Activated CD4-positive, CD25-positive, alpha-beta regulatory T cell treated with anti-CD3 and anti-CD28 coated beads, Interleukin-2, amount 50 U/mL, for 72 hours (primary cell): ENCODE results near the gene RFX3.

Experiments used
- DNase-seq: peaks from one replicate; pipeline ENCODE4 v3.0.0; 2021

The RFX3 gene

GRCh38 chr9:3525836-3526164, at the start of gene RFX3:
Gene RFX3, minus strand, starts transcription at chr9:3526001. Its CDS starts 130,413 bp downstream, at chr9:3395588.
- peak; percentile 91 for DNase-seq

- DNase-seq: no peak
Measured at GRCh38 chr9:3571500-3571899, 45.7 kb upstream of the RFX3 start.

DNA sequence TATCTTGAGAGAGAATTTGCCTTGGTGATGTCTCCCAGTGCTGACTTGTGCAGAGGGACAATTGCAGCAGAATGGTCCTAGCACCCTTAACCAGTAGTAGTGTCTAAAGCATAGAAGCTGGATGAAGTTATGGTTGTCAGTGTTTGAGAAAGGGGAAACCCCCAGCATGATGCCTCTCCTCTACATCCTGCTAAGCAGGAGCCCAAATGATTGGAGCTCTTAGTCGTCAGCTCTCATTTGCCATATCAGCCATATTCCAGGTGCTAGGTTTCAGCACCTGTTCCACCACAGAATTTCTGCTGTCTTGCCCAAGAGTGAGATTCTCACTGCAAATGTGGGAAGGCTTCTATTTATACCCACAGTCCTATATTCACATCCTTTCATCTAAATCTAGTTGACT, 43.7 kb upstream of the RFX3 start:
- no peak for DNase-seq

DNA sequence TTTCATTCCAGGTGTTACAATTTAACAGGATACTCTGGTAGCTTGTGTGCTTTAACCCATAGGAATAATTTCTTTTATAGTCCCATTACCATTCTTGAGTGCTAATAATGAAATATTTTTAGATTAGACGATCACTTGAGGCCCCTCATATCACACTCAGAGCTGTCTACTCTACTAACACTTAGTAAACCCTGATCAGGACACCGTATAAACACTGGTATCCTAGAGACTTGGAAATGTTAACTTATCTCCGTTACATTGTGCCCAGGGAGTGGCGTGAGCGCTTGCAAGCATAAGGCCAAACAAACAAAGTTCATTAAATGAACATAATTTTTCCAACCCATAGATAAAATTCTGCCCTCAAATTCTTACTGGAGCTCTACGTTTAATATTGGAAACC, 42.2 kb upstream of the RFX3 start:
- no peak for DNase-seq

- no peak for DNase-seq
Measured at GRCh38 chr9:3553076-3553765, 27.4 kb upstream of the RFX3 start.

GRCh38 chr9:3549225-3549624, 23.4 kb upstream of the RFX3 start:
- DNase-seq: no peak

DNA sequence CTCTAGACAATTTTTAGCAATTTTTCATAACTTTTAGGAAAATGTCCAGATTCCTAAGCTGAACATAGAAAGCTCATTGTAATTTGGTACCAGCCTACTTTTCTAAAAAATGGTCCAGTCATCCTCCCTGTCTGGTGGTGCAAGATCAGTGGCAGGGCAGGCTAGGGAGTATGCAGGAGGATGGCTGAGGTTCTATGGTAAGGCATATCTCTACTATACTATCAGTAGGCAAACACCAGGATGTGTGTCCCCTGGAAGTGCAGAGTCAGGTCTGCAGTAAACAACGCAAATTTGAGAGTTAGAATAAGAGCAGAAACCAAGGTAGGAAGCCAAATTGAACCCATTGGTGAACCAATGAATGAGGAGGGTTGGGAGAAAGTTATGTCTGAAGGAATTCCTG, 22.8 kb upstream of the RFX3 start:
- no peak for DNase-seq

DNA sequence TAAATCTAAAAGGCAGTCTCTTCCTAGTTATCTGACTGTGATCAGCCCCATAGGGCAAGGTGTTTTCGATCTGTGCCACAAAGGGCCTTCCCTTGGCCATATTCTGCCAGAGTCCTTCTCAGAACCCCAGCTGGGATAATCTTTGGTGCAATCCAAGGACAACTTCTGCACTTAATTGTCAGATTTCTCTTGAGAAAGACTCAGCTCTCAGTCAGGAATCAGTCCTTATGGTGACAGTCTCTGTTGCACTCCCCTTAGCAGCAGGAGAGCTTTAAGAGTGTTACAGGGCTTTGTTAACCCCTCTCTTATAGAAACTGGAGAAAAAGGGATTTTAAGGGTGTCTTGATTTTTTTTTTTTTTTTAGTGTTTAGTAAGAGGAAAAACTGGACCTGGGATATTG, 15.4 kb upstream of the RFX3 start:
- no peak for DNase-seq

DNA sequence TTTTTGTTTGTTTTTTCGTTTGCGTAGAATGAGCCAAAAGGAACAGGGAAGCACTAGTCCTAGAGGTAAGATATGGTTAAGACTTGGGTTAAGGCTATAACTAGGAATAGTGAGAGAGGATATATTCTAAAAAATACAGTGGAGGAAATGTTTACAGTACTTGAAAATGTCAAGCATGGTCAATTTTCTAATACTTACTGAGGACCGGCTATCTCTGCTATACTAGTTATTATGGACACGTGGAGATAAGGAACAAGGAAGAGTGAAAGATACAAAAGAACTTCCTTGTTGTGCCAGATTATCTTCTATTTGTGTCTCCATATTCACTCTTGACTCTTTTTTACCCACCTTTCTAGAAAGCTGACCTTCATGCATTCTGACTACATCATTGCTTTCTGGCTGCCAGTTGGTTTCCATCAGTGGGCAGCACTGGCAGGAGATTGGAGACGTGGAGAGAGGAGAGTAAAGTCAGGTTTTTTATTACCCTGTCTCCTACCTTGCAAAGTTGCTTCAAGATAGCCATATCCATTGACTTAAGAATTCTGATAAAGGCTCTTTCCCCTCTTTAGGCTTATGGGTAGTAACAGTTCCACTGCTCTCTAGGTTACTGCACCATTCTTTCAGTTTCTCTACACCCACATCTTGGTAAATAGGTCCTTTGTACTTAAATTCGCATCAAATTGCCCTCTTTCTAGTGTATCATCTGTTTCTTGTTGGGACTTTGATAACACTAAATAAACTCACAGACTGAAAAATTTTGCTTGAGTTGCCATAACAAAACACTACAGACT, 9.0 kb upstream of the RFX3 start:
- DNase-seq: no peak

DNA sequence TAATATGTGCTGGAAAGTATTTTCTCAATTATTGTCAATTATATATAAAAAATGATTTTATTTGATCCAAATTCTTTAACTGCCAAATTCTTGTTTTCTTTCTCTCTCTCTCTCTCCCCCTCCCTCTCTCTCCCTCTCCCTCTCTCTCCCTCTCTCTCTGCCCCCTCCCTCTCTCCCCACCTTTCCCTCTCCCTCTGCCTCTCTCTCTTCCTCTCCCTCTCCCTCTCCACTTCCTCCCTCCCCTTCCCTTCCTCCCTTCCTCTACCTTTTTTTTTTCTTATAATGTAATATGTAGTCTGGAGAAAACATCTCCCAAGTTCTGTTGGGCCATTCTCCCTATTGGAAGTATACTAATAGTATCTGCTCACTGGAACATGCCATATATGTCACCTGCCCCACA, 6.4 kb upstream of the RFX3 start:
- DNase-seq: no peak

DNA sequence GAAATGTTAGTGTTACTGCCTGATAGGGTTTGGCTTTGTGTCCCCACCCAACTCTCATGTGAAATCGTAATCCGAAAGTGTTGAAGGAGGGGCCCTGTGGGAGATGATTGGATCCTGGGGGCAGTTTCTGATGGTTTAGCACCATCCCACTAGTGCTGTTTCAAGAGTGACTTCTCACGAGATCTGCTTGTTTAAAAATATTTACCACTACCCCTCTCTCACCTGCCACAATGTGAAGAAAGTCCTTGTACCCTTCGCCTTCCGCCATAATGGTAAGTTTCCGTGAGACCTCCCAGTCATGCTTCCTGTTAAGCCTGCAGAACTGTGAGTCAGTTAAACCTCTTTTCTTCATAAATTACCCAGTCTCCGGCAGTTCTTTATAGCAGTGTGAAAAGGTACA, 2.6 kb upstream of the RFX3 start:
- DNase-seq: peak; percentile 50

DNA sequence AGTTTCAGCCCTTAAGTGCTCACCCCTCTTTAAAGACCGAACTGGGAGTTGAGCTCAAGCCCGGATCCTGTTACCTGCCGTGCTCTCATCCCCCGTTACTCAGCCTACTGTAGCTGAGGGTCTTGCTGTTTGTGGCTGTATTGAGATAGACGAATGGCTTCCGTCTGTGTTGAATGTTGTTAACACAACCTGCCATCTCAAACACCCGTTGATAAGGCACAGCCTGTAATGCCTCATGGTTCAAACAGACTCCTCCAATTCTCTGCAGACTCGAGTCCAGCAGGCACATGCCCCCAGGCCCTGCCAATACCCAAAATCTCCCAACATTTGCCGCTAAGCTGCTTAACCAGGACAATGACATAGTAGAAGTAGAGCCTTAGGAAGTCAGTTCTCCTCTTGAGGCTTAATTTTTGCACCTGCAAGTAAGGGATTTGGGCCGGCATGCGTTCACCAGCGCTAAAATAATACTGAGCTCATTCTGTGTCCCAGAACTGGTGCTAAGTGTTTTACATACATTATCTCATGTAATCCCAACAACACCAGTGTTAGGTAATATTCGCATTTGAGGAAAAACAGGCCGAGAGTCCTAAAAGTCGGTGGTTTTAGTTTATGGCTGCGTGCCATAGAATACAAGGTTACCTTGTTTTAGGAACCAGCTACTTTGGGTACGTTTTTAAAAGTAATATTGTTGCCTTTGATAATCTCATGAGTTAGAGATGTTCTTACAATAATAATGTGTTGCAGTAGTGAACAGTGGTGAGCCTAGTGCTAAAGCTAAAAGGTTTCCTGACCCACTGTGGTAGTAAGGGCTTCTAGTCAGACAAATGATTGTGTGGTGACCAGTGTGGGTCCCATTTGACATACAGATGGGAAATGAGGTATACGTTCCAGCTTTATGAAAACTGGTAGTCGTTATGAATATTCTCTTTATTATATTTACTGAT, 1.5 kb upstream of the RFX3 start:
- no peak for DNase-seq

DNA sequence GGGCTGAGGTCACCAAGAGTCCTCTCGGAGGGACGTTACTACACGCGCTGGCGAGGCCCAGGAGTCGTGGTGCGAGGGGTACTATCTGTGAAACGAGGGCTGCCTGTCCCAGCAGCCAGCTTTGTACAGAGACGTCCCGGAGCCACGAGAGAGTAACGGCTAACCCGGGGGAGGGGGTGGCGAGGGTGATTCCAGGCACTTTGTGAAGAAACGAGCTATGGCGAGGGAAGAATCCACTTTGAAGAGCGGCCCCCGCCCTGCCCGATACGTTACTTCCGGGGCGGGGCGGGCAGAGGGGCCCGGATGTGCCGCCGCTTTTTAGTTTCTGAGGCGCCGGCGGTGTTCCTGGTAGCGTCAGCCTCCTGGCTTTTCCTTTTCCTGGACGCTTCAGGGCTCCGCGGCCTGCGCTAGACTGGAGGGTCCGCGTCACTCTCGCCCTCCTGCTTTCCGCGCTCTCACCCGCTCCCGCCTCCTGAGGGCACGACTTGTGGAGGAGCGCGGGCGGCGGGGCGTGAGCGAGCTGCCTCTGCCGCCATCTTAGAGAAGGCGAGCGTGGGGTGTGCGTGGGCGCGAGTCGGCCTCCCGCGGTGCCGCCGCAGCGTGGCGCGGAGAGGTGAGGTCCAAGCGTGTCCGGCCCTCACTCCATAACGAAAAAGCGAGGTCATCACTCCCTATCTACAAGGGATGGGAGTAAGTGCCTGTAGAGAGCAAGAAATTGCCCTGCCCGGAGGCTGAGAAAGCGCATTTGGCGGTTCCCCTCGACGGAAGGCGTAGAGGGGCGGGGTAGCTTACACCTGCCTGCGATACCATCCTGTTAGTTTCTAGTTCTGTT, 580 bp upstream of the RFX3 start:
- DNase-seq: peak; percentile 88

GRCh38 chr9:3525096-3525835, 535 bp downstream of the RFX3 start:
- peak; percentile 42 for DNase-seq

GRCh38 chr9:3521966-3522365, 3.8 kb downstream of the RFX3 start:
- DNase-seq: no peak

DNA sequence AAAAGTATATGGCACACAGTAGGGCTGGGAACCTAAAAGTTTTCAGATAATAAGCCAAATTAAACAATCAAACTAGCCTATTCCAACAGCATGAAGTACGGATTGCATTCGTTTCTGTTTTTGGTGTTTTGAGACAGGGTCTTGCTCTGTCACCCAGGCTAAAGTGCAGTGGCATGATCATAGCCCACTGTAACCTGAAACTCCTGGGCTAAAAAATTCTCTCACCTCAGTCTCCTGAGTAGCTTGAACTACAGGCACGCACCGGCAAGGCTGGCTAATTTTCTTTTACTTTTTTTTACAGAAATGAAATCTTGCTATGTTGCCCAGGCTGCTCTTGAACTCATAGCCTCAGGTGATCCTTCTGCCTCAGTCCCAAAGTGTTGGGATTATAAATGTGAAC, 5.2 kb downstream of the RFX3 start:
- no peak for DNase-seq

DNA sequence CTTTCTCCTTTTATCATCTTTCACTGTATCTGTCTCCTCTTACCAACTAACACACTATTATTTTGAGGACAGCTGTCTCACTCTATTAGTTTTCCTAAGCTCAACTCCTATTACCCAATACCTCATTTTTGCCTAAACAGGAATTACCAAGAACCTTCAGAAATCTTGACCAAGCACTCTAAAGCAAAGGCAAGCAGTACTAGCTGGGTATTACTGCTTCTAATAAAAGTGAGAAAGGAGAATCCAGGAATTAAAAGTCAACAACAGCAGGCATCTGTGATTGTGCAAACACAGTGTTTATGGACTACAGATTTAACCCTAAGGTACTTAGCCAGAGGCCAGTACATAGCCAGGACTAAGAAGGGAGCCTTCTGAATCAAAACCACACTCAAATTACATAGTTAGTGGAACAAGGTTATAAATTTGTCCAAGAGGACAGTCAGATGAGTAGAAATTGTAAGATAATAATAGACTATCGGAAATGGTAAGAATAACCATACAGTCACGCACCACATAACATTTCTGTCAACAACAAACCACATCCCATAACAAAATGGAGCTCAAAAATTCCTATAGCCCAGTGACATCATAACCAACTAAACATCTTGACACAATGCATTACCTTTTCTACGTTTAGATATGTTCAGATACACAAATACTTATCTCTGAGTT, 8.3 kb downstream of the RFX3 start:
- DNase-seq: no peak

DNA sequence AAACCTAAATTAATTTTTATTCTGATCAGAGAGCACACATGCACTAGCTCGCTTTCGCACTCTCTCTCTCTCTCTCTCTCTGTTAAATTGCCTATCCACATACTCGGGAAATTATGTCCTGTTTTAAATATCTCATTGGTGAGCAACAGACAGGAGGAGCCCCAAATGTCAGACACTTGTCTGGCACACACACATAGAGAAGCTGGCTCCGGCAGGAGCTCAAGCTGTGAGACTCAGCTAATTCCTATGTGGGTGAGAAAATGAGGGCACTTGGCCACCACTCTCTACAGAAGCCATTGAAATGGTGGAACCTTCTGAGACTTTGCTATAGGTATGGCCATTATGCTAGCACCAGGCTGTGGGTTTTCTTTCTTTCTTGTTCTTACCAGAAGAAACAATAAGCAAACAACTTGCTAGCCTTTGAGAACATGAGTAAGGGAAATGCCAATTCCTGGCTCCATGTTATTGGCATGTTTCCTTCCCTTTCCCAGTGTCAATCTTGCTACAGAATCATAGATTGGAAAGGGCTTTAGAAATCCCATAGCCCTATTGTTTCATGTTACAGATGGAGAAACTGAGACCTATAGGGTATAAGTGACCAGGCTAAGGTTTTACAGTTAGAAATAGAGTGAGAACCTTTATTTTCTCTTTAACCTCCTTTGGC, 9.0 kb downstream of the RFX3 start:
- DNase-seq: no peak

DNA sequence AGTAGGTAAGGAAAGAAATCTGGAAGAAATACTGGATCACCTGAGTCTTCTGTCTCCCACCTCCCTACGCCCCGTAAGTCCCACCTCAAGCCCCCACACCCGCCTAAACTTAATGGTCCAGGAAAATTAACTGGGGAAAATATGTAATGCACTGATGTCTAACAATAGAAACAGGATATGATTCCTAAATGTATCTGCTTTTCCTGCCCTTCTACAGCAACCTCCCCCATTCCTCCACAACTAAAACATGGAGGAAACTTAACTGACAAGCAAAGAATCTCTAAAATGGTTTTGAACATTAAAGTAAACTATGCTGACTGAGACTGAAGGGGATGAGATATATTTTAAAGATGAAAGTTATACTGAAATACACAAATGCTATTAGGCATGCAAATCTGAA, 10.4 kb downstream of the RFX3 start:
- DNase-seq: no peak

DNA sequence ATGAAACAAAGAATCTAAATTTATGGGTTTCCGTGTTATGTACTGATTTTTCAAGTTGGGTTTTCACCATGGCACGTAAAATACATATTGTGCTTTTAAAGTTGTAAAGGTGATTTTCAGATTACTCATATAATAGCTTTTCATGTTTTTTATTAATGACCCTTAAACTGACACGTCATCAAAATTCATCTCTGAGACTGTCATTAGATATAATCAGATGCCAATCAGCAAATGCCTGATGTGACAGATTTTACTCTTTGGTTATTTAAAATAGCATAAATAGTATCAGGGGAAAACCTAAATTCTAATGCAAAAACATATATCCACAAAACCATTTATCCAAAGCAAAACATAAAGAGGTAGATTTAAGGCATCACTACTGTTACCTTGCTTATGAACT, 11.0 kb downstream of the RFX3 start:
- no peak for DNase-seq
